Tongue (tissue), 2 donors: ENCODE data around the gene EVL. TPM values are rescaled to one million over a fixed set of nuclear protein-coding genes. Genes with fewer than 3 reads are reported as not detected.

Experiments used
- DNase-seq: peaks from one replicate; pipeline ENCODE4 v3.0.0-alpha.2; 2015
- total RNA-seq: library from RNA; depleted of rRNA; stranded (reverse); fragments of >200 nt; gene quantifications from one replicate; pipeline ENCODE4 v1.2.3, GENCODE V29; 2014

The EVL gene
- total RNA-seq, 1 donor from 2014 or later: 41.2 TPM

DNA sequence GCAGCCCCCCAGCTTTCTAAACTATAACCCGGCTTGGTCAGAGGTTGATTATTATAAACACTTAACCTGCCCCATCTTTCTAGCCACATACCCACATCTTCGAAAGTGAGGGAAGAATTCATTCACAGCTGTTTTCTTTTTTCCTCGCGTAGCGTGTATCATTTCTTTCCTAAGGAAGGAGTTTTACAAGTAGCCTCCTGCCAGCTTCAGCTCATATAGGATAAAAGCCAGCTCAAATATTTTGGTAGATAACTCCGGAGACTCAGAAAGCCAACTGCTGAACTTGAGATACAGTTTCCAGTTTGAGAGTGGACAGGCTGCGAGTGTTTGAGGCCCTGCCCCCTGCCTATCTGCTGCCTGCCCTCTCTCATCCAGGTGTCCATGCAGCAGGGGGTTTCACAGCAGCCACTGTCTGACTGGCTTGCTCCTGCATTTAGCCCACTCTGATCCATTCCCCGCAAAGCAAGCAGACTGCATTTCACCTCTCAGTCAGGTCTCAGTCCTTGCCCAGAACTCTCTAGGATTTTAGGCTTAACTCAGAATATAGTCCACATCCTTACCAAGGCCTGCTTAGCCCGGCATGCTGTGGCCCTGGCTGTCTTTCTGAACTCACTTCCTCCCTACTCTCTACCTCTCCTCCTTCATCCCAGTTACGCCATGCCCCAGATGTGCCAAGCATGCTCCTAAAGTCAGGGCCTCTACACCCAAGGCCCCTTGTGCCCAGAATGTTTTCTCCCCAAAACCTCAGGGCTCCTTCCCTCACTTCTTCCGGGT, 46.9 kb downstream of the EVL start:
- DNase-seq: no peak

DNA sequence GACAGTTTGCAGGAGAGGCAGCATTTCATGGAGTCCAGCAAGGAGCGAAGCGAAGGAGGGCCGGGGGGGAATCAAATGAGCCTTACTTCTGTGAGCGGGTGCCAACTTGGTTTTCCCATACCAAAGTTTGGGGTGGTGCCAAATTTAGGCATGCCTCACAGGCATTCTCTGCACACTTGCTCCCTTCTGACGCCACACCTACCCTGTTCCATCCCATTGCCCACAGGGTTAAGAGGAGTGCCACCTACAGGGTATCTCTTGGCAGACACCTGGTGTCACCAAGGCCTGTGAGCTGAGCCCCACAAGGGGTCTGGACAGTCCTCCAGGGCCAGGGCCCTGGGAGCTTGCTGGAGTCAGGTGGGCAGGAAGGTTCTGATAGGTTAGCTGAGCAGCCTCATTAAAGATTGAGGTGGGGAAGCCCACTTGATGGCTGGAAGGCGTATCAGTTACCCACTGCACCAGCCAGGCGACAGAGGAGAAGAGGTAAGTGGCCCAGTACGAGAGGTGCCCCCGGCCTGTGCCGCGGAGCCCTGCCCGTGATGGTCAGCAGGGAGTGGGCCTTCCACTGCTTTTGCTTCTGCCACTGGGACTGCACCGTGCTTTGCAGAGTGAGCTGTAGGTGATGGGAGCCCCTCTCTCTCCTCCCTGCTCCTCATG, 49.0 kb downstream of the EVL start:
- no peak for DNase-seq

DNA sequence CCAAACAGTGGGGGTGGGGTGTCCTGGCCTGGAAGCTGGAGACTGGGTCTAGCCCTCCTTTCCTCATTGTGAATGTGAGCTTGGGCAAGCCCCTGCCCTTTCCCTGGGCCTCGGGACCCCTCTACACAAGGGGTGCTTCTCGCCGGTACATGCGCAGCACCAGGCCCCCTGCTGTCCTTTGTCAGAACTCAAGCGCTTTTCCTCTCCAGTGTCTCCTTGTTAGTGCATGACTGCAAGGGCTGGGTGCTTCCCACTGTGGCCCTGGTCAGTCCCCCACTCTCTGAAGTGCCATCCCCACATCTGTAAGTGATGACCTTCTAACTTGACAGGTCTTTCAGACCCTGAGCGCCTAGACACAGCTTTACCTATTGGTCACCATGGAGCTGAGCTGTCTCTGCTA, 50.0 kb downstream of the EVL start:
- no peak for DNase-seq

DNA sequence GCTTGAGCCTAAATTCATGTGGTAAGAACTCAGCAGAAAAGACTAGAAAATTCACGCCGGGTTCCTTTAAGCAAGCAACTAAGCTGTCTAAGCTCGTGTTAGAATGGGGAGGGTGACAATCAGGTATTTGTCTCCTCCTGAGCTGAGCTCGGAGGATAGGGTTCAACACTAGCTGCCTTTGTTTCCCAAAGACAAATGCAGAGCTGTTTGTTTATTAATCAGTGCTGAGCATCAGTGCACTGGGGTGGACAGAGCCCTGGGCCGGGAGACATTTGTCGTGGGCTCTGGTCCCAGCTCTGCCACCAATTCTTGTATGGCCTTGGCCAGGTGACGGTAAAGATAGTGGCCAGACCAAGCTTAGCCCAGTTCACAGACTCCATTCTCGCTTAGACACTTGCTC, 50.5 kb downstream of the EVL start:
- DNase-seq: no peak

DNA sequence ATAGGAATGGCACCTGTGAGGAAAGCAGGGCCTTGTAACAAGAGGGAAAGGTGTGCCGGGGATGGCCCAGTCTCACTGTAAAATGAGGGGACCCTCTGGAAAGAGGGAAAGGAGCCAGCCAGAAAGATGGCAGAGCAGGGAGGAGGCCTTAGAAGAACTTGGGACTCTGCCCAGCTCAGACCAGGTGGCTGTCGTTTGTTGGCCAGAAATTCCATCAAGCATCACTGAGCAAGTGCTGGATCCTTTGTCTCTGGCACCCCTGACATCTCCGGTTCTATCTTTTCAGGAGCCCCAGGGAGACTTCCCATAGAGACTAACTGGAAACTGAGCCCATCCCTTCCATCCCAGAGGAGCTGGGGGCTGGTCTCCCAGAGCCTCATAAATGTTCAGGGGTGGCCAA, 50.9 kb downstream of the EVL start:
- no peak for DNase-seq

DNA sequence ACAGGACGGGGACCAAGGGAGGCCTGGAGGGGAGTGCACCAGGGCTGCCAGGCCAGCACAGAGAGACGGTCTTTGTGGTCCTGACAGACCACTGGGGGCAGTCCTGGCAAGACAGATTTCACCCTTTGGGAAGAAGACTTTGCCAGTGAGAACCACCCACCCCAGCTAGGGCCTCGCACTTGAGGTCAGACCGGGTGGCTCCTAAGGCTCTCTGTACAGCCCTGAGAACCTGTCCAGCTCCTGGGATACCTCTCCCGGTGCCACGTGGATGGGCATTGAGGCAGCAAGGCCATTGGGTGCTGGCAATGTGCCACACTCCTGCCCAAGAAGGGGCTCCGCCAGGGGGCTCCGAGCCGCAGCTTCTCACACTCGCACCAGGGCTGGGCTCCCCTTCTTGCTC, 51.8 kb downstream of the EVL start:
- no peak for DNase-seq

DNA sequence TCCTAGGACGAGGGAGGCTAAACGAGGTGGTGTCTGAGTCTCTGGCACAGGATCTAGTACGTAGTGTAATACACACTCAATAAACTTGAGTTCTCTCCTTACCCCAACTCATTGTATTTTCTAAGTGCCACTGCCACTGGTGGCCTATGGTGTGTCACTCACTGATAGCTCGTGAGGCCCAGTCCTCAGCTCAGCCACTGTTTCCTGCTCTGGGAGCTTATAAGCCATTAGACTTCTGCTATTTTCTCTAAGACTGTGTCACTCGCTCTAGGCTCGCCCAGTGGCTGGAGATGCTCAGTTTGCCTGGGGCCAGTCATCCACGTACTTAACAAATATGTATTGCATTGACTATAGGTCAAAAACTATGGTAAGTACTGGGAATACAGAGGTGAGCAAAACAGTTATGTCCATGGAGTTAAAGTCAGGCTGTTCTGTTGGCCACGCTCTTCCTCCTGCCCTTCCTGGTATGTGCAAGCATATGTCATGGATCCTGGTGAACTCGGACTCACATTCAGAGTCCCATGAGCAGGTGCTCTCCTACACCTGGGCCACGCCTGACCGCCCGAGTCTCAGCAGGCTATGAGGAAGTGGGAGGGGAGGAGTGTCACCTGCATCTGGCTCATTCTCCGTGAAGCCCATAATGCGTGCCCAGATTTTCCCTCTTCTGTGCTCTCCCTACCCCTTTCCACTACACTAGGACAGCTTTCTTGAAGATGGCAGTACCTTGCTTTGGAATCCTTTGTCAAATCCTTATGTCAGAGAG, 52.6 kb downstream of the EVL start:
- no peak for DNase-seq

DNA sequence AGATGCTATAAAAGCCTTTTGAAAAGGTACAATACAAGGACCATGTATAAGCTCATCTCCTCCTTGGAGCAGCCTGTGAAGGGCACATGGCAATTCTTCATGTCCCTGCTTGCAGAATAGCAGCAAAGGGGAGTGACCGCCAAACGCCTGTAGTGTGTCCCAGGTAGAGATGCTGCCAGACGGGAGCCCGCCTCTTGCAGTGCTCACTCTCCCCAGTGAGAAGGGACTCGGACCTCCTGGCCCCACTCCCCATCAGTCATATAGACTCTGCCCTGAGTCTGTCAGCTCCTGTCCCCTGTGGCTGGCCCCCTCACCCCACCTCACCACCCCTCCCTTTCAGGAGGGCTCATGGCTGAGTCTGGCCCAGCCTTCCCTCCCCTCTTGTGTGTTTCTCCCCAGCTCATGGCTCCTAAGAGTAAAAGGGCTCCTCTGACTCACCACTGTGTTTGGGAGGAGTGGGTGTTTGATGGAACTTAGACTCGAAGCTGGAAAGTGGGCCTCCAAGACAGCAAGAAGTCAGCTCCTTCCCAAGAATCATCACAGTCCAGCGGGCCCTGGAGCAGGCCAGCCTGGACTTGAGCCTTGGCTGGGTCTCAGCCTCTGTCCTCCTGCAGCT, 53.3 kb downstream of the EVL start:
- DNase-seq: no peak

DNA sequence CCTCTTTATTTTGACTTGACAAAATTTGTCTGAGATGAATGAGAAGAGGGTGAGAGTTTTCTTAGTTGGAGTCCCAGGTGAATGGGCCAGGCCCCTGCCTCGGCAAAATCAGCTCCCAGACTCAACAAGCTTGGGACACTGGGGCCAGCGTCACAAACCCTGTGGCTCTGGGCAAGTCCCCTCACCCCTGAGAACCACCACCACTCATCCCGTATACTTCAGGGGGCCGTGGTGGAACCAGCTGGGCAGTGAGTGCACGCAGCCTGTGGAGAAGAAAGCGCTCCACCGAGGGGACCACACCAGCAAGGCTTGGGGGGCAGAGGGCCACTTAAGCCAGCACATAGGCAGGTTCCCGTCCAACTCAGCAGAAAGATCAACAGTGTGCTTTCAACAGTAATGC, 54.0 kb downstream of the EVL start:
- no peak for DNase-seq

DNA sequence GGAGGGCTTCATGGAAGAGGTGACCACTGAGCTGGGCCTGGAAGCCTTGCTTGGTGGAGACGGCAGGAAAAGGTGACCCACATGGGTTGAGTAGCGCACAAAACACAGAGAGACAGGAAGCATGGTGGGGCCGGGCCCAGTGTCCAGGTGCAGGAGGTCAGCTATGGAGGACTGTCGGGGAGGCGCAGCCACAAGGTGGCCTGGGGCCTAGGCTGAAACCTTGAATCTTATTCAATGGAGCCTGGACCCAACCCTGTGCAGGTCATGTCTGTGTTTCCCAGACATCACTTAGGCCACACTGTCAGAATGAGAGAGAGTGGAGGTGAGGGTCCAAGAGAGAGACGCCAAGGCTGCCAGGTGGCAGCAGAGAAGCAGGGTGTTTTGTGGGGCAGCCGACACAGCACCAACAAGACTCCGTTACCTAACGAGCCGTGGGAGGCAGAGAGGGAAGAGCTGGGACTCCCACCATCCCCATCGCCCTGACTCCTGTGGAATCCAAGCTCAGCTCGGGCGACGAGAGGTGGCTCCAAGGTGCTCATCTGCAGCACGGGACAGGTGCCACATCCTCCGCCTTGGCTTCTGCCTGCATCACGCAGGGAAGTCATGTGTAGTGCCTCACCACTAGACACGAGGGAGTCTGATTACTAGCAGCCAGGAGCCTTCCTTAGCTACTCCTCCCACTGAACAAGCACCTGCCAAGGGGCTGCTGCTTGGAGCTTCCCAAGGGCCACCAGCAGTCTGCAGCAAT, 55.5 kb downstream of the EVL start:
- no peak for DNase-seq

DNA sequence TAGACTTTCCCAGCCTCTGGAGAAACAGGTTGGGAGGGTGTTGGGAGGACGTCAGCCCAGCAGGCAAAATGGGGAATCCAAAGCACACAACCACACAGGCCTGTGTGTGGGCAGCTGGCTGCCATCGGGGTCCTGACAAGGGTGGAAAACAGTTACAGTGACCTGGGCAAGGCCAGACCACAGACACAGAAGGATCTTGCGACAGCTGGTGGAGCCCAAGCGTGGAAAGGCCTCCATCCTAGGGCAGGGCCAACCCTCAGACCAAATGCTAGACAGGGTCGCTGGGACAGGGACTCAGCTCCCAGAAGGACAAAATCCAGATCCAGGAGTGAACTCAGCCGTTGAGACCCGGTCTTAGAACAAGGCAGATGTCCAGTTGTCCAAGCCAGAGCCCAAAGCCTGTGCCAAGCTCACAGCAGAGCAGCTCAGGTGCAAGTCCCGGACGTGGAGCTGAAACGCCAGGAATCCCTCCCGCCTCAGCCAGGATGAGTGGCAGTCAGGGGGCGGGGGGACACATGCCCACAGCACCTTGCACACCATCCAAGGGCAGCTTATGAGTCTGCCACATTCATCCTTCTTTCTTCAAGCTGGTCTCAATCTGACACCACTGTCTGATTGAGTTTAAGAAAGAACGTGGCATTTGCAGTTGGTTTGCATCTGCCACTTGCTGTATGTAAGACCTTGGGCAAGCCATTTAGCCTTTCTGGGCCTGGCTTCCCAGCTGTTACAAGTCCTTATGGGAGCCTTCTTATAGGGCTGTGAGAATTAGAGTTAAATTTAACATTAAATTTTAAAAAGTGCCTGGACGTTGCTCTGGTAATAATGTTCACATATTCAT, 56.6 kb downstream of the EVL start:
- no peak for DNase-seq

DNA sequence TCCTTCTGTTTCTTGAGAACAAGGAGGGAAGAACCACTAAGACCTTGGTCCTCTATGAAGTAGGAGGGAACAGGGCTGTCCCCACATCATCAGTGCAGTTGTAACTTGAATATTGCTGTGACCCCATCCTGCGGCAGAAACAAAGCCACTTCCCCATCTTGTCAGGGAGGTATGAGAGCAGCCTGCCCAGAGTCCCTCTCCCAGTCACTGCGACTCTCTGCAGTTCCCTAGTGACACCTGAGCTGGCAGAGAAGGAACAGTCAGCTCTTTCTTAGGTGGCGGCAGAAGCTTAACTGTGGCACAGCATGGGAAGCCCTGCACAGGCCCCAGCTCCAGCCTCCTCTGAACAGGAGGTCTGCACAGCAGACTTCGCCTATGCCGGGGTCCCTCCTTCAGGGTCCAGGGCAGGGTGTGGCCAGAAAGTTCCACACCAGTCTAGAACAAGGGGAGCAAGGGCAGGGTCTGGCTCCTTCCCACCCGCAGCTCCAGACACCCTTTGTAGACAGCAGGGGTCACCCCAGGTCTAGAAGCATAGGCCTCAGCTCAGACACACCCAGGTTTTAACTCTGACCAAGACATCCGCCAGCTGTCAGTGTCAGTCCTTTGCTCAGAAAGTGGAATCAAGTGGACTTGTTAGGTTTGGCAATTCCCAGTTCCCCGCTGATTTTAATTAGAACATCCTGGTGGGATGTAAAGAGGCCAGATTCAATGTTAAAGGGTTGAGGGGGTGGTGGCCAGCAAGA, 57.4 kb downstream of the EVL start:
- peak; percentile 89 for DNase-seq

DNA sequence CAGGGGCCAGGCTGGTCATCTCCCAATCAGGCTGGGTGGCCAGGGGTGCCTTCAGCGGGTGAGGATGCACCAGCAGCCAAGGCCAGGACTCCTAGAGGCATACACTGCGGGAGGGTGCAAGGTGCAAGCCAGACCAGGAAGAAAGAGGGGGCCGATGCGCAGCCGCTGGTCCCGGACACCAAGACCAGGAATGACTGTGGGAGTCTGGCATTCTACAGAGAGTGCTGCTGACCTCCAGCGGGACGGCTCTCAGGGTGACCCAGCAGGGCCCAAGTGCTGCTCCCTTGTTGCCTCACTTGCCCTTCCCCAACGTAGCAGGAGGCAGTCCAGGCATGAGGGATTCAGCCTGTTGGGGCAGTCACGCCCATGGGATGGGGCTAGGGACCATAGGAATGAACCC, 58.4 kb downstream of the EVL start:
- no peak for DNase-seq

DNA sequence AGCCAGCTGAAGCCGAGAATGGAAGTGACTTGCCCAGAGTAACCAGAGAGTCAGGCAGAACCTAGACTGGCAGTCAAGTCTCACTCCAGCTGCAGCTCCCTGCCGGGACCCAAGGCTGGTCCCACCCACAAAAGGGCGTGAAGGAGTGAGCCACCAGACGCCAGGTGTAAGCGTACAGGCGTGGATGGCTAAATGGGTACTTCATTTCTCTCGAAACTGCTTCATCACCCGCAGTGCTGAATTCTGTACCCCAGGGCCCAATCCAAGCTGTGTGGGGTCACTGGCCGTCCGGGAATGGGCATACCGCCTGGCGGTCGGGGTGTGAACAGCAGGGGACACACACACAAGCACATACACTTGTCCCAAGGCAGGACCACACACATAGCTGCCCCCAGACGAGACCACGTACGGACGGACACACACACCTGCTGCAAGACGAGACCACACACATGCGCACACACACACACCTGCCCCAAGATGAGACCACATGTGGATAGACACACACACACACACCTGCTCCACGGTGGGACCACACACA, 59.4 kb downstream of the EVL start:
- DNase-seq: no peak

DNA sequence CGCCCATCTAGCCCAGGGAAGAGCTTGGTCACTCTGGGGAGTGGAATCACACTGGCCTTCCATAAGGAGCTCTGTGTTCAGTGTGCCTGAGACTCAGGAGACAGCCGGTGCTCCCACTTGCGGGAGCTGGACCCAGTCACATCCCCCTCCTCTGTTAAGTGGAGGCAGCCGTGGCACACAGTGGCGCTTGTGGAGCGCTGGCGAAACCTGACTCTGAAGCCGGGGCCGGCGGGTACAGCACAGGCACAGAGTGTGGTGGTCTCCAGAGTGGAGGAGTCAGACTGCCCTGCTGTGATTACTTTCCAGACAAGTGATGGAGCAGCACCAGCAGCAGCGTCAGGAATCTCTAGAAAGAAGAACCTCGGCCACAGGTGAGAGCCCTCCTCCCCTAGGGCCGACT, 61.2 kb downstream of the EVL start:
- no peak for DNase-seq

DNA sequence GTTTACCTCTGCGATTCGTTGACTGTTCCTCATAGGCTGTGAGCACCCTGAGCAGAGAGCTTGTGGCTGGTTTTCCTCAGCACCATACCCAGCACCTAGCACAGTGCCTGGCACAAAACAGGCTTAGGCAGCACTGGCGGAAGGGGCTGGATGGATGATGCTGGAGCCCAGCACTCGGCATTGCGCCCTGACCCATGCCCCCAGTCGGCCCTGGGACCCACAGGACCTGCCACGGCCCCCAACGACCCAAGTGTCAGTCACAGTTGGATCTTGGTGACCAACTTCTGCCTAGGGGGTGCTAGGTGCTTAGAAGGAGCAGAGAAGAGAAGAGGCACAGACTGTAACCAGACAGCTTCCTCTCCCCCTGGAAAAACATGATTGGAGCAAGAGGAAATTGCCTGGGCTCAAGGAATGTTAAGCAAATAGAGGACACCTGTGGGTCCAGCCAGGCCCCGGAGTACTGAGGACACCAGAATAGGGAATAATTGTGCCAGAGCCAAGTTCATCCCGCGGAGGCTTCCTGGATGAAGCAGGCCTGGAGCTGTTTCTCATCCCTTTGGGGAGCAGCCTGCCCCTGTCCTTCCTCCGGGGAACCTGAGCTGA, 62.7 kb downstream of the EVL start:
- no peak for DNase-seq

DNA sequence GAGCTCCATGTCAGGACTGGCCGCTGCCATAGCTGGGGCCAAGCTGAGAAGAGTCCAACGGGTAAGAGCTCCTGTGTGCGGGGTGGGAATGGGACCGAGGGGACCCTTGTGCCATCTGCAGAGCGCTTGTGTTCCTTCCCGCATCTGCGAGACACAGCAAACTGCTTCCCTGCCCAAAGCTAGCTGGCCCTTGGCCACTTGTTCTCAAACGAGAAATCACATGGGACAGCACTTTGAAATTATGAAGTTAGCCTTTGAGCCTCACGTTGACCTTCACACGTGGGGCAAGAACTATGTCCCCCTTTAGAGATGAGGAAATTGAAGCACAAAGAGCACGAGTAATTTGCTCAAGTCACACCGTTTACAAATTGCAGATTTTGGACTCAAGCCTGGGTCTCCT, 63.5 kb downstream of the EVL start:
- no peak for DNase-seq

DNA sequence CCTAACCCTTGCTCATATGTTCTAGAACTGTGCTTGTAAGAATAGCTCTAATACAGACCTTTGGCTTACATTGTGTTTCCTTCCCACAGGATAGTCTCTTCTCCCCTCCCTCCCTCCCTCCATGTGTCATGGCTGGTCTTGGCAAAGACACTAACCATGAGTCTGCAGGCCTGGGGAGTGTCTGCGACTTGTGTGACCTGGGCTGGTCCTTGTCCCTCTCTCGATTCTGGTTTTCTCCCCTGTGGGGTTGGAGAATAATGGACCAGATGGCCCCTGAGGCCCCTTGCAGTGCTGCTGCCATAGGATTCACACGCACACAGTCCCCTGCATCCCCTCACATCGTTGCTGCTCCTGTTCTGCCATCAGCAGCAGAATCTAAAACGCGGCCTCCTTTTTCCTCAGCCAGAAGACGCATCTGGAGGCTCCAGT, 64.0 kb downstream of the EVL start:
- DNase-seq: no peak

DNA sequence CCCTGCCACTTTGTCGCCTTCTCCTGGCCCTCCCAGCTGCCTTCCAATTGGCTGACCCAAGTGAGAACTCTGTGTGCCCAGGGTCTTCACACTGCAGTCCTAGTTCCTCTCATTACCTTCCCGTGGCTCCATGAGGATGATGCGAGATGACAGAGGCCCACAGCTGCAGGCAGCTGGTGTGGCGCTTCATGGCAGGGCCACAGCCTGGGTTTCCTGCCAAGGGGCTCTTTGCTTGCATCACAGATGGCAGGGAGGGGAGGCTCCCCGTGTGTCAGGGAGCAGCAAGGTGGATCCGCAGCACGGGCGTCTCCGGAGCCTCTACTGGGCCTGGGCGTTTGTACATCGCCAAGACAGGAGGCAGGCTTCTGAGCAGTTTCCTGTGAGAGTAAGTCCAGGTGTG, 65.3 kb downstream of the EVL start:
- DNase-seq: peak; percentile 91

DNA sequence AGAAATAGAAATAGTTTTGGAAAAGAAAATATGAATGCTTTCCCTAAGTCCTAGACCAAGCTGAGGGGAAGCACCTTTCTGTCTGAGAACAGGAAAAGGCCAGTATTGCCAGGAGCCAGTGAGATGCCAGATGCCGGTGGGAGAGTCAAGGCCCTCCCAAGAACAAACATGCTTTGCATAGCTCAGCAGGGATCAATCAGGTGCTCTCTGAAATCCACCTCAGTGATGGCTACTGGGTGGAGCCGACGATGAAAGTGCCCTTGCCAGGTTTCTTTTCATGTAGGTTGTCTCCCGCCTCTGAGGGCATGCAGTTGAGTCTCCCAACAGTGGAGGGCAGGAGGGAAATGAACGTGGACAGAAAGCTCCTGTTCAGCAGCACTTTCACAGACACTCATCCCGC, 66.0 kb downstream of the EVL start:
- no peak for DNase-seq
